Measurements from ENCODE around the gene SLC7A9.
"Not testable (repeated sequence)": the region's sequence is repeated elsewhere in the genome, so short reads cannot be mapped to it uniquely, and the experiment has no call there.

The SLC7A9 gene

DNA sequence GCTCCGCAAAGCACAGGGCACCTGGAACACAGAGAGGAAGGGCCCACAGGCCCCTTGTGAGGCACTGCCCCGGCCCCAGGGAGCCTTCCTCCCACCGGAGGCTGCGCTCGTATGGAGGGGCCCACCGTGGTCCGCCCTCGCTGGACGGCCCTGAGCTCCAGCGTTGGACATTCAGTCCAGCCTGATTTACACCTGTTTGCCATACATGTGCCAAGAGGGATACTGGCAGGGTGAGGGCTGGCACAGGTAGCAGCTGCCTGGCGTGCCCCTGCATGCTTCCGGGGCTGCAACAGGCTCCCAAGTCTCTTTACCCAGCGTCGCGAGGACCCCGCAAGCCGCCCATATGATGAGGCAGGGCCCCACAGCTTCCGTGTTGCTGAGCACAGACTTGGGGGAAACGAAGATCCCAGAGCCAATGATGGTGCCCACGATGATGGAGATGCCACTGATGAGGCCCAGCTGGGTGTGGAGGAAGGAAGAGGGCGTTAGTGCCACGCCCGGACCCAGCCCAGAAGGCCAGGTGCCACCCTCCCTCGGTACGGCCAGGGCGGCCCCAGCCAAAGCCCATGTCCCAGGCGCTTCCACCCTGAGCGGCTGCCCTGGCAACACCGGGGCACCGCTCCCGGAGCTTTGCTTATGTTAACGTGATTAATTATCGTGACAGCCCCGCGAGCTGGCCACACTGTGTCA, 5.1 kb downstream of the SLC7A9 start:
- no peak for DNase-seq (ENCODE audit: low read depth, low spot score)

DNA sequence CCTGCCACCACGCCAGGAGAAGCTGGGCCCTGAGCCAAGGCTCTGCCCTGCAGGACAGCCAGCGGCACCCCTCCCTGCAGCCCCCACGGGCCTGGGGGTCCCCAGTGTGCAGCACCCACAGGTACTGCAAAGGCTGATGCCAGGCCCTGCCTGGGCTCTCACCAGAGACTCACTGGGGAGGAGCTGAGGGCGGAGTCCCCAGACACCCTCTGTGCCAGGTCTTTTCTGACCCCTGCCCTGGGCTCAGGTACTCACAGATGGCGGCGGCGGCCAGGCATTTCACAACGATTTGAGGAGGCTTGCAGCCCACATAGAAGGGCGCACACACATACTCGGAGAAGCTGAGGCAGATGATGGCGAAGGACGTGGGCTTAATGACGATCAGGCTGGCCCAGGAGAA, 5.7 kb downstream of the SLC7A9 start:
- no peak for DNase-seq (ENCODE audit: low read depth, low spot score)

DNA sequence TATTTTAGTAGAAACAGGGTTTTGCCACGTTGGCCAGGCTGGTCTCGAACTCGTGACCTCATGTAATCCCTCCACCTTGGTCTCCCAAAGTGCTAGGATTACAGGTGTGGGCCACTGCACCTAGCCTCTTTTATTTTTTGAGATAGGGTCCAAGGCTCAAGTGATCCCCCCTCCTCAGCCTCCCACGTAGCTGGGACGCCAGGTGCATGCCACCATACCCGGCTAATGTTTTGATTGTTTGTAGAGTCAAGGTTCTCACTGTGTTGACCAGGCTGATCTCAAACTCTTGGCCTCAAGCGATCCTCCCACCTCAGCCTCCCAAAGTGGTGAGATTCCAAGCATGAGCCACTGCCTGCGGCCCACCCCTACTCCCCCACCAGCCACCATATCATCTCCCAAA, 6.3 kb downstream of the SLC7A9 start:
- DNase-seq (ENCODE audit: low read depth, low spot score): no peak

DNA sequence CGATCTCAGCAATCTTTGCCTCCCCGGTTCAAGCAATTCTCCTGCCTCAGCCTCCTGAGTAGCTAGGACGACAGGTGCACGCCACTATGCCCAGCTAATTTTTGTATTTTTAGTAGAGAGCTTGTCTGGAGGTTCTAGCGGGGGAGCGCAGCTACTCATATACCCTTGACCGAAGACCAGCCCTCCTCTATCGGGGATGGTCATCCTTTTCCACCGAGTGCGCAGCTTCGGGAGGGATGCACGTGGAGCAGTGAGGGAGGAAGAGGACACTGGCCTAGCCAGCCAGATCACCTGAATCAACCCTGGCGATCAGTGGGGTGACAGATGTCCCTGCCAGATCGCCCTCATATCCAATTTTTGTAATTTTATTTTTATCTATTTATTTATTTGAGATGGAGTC, 6.8 kb downstream of the SLC7A9 start:
- no peak for DNase-seq (ENCODE audit: low read depth, low spot score)

DNA sequence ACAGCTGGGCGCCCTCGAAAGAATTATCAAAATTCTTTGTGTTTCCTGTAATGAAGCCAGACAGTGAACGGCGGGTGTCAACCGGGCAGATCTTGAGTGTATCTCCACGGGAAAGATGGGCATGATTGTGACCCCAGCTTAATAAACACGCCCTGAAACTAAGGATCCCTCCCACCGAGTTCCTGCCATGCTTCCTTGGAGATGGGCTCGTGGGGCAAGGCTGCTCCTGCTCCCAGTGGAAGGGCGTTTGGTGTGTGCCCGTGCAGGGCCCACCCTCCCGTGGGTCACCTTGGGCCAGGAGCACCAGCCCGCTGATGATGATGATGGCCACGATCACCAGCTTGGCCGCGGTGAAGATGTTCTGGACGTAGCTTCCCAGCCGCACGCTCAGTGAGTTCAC, 7.4 kb downstream of the SLC7A9 start:
- no peak for DNase-seq (ENCODE audit: low read depth, low spot score)

DNA sequence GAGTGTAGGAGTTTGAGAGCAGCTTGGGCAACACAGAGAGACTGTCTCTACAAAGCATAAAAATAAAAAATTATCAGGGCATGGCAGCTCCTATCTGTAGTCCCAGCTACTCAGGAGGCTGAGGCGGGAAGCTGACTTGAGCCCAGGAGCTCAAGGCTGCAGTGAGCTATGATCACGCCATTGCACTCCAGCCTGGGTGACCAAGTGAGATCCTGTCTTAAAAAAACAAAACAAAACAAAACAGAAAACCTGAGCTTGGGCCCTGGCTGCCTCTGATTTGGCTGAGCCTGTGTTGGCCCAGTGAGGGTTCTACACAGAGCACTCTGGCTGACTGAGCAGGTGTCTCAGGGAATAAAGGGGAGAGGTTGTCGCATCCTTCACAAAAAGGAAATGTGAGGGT, 8.0 kb downstream of the SLC7A9 start:
- no peak for DNase-seq (ENCODE audit: low read depth, low spot score)

DNA sequence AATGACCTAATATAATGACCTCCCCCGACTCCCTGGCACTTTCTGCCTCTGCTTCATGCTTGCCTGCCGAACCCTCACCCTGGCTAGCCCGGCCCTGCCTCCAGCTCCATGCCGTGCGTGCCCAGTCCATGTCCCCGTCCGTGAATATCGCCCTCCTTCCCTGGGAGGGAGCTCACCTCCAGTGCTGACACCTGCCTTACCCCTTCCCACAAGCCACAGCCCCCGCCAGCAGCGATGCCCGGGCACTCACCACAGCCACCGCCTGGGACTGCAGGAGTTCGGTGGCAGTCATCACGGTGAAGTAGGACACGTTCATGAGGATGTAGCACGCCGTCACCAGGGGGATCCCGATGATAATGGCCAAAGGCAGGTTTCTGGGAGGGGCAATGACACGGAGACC, 10.0 kb downstream of the SLC7A9 start:
- DNase-seq (ENCODE audit: low read depth, low spot score): no peak

DNA sequence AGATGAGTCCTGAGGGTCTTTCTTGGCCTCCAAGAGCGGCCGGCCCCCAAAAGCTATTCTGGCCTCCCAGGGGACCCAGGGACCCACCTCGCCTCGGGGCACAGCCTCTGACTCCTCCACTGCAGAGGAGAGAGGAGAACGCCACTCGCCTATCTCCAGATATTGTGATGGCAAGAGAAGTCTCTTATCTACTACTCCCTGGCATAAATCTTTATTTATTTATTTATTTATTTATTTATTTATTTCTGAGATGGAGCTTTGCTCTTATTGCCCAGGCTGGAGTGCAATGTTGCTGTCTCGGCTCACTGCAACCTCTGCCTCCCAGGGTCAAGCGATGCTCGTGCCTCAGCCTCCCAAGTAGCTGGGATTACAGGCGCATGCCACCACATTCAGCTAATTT, 11.0 kb downstream of the SLC7A9 start:
- DNase-seq (ENCODE audit: low read depth, low spot score): no peak

DNA sequence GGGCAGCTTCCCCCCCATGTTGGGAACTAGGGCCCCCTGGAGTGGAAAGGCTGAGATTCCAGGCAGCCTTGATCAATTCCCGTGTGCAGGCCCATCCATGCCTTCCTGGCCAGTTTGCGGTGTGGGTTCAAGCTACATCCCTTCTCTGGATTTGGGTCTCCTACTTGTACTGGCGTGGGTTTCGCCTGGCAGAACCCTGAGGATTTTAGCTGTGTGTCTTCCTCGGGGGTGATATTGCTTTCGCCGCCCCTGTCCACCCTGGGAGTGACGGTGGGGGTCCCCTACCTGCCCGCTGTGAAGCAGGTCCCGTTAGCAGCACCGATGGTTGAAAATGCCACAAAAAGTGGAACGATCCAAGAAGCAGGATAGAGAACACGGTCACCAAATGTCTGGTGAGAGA, 11.4 kb downstream of the SLC7A9 start:
- DNase-seq (ENCODE audit: low read depth, low spot score): no peak

DNA sequence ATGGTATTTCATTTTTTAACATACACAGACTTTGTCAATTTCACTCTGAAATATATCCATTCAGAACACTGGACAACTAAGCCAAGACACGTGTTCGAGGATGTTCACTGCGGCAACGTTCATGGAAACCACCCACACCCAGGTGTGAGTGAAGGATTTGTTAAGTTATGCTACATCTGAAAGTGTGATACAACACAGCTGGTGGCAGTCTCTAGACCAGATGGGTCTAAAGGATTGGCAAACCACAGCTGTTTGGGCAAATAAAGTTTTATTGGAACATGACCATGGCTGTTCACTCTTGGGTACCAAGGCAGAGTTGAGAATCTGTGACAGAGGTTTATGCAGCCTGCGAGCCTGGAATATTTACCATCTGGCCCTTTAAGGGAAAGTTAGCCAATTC, 12.0 kb downstream of the SLC7A9 start:
- DNase-seq (ENCODE audit: low read depth, low spot score): no peak

DNA sequence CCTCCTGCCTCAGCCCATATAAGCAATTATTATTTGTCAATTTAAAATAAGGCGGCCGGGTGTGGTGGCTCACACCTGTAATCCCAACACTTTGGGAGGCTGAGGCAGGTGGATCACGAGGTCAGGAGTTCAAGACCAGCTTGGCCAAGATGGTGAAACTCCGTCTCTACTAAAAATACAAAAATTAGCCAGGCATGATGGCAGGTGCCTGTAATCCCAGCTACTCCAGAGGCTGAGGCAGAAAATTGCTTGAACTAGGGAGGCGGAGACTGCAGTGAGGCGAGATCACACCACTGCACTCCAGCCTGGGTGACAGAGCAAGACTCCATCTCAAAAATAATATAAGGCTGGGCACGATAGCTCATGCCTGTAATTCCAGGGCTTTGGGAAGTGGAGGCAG, 12.7 kb downstream of the SLC7A9 start:
- DNase-seq (ENCODE audit: low read depth, low spot score): not testable (repeated sequence)

DNA sequence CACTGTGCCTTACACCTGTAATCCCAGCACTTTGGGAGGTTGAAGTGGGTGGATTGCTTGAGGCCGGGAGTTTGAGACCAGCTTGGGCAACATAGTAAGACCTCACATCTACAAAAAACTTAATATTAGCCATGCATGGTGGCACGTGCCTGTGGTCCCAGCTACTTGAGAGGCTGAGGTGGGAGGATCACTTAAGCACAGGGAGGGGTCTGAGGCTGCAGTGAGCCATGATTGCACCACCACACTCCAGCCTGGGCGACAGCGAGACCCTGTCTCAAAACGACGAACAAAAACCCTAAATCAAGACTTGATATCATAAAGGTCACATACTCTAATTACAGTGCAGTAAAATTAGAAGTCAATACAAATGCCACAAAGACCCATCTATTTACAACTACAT, 17.4 kb downstream of the SLC7A9 start:
- DNase-seq (ENCODE audit: low read depth, low spot score): no peak

DNA sequence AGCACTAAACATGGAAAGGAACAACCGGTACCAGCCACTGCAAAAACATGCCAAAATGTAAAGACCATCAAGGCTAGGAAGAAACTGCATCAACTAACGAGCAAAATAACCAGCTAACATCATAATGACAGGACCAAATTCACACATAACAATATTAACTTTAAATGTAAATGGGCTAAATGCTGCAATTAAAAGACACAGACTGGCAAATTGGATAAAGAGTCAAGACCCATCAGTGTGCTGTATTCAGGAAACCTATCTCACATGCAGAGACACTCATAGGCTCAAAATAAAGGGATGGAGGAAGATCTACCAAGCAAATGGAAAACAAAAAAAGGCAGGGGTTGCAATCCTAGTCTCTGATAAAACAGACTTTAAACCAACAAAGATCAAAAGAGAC, 21.5 kb downstream of the SLC7A9 start:
- DNase-seq (ENCODE audit: low read depth, low spot score): not testable (repeated sequence)

DNA sequence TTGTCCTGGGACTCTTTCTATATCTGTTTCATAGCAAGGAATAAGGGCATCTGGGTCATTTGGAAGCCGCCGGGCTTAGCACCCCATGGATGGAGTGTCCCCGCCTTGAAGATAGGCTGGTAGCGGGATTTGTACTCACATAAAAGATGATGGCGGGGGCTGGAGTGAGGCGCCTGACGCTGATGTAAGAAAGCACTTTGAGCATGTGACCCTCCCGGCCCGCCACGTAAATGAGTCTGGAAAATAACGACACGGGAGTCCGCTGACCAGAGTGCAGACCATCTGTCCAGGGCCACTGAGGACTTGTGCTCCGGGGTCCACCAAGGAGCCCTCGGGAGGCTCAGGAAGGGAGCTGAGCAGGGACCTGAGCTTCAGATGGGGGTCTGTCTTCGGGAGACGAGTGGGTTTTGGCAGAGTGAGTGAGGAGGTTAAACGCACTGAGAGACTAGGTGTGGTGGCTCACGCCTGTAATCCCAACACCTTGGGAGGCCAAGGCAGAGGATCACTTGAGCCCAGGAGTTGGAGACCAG, 25.8 kb downstream of the SLC7A9 start:
- no peak for DNase-seq (ENCODE audit: low read depth, low spot score)

DNA sequence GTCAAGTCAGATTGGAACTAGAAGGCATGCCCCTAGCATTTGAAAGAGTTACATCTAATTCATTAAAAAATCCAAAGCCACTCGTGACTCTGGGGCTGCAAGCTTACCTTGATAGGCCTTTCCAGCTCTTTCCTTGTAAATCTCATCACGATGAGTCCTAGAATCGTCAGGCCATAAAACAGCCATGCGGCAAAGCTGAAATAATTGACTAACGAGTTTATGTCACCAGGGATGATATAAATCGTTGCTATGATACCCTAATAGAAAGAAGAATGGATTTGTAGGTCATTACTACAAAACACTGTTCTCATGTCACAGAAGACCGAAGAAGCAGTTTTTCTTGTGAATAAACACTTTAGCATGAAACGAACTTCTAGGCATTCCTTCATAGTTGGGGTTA, 27.5 kb downstream of the SLC7A9 start:
- DNase-seq (ENCODE audit: low read depth, low spot score): no peak

DNA sequence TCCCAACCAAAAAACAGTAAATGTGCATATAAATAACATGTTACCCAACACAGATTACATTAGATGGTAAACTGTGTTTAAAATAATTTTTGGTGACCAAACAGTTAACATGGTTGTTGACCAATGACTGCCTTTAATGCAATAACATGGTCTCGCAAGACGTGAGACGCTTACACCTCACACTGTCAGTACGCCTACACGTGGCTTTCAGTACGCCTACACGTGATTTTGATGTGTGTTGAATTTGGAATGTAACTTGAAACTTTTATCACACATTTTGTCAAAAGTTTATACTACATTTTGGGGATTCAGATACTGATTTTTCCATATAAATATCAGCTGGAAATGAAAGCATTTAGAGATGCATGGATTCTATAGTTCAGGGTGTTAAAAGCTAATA, 32.0 kb downstream of the SLC7A9 start:
- DNase-seq (ENCODE audit: low read depth, low spot score): no peak

DNA sequence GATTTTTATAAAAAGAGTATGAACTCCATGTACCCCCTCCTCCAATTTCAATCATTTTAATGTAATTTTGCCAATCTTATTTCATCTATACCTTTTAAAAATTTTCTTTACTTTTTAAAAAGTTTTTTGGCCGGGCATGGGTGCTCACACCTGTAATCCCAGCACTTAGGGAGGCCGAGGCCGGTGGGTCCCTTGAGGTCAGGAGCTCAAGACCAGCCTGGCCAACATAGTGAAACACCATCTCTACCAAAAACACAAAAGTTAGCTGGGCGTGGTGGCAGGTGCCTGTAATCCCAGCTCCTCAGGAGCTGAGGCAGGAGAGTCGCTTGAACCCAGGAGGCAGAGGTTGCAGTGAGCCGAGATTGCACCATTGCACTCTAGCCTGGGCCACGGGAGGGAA, 36.2 kb downstream of the SLC7A9 start:
- not testable (repeated sequence) for DNase-seq (ENCODE audit: low read depth, low spot score)

DNA sequence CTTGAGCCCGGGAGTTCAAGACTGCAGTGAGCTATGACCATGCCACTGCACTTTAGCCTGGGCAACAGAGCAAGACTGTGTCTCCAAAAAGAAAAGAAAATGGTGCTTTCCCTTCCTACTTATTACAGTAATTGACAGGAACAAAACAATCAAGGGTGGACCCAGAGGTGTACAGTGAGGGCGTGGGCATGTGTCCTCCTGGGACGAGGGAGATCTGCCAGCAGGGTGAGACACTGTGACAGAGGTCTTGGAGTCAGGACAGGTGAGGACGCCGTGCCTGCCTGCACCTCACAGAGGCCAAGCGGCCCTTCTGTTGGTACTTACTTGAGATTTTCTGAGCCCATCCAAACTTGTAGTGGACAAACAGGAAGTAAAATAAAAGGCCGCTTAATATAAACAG, 36.7 kb downstream of the SLC7A9 start:
- DNase-seq (ENCODE audit: low read depth, low spot score): not testable (repeated sequence)

DNA sequence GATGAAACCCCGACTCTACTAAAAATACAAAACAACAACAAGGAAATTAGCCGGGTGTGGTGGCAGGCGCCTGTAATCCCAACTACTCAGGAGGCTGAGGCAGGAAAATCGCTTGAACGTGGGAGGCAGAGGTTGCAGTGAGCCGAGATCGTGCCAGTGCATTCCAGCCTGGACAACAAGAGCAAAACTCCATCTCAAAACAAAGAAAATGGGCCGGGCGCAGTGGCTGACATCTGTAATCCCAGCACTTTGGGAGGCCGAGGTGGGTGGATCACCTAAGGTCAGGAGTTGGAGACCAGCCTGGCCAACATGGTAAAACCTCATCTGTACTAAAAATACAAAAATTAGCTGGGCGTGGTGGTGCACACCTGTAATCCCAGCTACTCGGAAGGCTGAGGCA, 37.5 kb downstream of the SLC7A9 start:
- DNase-seq (ENCODE audit: low read depth, low spot score): not testable (repeated sequence)

DNA sequence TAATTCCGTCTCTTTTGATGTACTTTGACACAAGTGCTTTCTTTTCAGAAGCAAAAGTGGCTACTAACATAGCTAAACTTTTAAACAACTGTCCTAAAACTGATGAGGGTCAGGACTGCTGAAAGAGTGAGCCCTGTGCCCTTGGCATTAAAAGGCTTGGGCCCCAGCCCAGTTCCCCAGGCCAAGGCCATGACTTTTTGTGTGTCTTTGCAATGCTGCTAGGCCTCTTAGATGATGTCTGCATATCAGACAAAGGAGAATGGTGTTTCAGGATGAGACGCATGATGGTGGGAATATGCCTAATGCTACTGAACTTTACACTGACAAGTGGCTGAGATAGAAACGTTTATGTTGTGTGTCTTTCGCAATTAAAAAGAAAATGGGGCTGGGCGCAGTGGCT, 38.0 kb downstream of the SLC7A9 start:
- DNase-seq (ENCODE audit: low read depth, low spot score): no peak

DNA sequence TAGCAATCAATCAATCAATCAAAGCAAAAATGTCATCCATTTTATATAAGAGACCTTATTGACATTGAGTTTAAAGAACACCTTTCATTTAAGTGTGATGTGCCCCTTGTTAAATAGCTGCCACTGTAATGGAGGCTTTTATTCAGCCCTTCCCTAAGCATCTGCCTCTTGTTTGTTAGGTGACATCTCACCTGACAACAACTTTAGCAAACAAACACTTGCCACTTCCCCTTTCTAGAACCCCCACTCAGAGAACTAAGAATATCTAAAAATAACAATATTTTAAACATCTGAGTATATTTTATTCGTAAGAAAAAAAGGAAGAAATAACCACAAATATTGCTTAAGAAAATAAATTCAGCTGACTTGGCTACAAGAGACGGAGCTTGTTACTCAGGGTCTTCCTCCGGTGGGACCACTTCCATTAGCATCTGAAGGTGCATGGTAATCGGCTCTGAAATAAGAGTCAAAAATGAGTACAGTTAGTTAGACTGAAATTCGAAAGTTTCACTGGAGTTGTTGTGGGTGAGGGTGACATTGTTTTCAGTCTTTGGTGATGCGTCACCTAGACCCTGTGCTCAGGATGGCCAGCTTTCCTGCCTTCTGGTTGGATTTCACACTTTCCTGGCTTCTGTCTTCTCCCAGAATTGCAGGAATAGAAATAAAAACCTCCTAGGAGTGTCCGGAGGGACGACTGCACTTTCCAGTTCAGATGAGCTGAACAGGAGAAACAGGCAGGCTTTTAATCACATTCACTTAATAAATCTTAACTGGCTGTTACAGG, 39.1 kb downstream of the SLC7A9 start:
- DNase-seq (ENCODE audit: low read depth, low spot score): no peak

DNA sequence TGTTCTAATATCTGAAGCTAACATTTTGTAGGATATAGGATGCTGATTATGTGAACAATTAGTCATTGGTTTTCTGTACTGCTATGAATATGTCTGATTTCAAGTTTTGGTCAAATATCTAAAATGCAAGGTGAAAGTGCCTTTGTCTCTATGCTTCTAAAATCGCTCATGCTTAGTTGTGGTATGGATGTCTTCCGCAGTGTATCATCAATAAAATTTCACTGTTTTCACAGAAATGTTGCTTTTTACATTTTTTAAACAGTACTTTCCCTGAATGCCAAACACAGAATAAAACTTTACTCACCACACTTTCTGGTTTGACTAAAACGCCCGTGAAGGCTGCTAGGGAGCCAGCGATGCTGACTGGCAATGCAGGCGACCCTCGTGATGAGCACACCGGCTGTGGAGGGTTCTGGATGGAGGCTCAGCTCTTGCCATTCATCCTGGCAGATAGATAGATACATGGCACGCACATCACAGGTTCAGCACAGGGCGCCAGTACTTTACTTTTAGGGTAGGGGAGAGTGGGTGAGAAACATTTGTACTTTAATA, 40.1 kb downstream of the SLC7A9 start:
- no peak for DNase-seq (ENCODE audit: low read depth, low spot score)

All from activated CD4-positive, CD25-positive, alpha-beta regulatory T cell treated with anti-CD3 and anti-CD28 coated beads, Interleukin-2, amount 50 U/mL, for 16 hours (primary cell).